Uterus (tissue), 2 donors: Measurements from ENCODE around the gene MREG.

Experiments
- POLR2A ChIP-seq, 2 donors: fragments of 450-650 bp; IDR thresholded peaks; one replicate each; pipeline ENCODE4 v1.6.1; 2016; ENCODE audit warnings: antibody characterized with exemption in 2 of 2, mild to moderate bottlenecking in 1 of 2, moderate library complexity in 1 of 2
- TF ChIP-seq, protein P1 (sequence below), 4 experiments: fragments of 200-600 bp in 2 of 4; fragments of 450-650 bp in 2 of 4; sonication (generic) in 2 of 4; IDR thresholded peaks; one replicate each; pipeline ENCODE4 v1.5.1; 2016 to 2019; ENCODE audit warnings: antibody characterized with exemption in 4 of 4, mild to moderate bottlenecking in 2 of 4, moderate library complexity in 1 of 4

DNA sequence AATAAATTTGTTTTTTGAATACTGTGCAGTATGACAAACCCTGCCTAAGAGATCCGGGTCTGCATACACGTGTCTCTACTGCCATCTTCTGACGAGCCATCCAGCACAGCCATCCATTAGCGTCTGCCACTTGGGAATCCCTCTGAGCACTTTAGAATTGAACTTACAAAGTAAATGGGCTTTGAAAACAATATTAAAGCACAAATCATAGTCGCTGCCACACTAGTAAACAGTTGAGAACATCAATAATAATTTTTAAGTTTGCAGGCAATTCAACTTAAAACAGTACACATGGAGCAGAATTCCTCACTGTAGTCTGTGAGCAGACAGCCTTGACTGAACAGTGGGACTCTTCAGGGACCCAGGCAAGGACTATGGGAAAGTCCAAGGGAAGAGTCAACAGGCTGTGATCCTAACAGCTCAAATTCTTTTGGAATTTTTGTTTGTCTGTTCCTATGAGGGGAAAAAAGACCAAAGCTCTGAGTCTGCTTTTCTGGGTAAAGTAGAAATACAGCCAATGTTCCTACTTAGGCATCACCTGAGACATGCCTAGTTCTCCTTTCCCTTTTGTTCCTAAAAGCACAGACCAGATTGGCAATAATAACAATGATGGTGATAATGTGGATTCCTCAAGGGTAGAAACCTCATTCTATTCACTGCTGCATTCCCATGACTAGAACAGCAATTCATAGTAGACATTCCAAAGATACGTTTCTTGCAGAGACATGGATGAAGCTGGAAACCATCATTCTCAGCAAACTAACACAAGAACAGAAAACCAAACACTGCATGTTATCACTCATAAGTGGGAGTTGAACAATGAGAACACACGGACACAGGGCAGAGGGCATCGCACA is 92.9 kb downstream of the MREG start:
- TF ChIP-seq, protein P1, sequence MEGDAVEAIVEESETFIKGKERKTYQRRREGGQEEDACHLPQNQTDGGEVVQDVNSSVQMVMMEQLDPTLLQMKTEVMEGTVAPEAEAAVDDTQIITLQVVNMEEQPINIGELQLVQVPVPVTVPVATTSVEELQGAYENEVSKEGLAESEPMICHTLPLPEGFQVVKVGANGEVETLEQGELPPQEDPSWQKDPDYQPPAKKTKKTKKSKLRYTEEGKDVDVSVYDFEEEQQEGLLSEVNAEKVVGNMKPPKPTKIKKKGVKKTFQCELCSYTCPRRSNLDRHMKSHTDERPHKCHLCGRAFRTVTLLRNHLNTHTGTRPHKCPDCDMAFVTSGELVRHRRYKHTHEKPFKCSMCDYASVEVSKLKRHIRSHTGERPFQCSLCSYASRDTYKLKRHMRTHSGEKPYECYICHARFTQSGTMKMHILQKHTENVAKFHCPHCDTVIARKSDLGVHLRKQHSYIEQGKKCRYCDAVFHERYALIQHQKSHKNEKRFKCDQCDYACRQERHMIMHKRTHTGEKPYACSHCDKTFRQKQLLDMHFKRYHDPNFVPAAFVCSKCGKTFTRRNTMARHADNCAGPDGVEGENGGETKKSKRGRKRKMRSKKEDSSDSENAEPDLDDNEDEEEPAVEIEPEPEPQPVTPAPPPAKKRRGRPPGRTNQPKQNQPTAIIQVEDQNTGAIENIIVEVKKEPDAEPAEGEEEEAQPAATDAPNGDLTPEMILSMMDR (IDR thresholded peaks at IDR 0.05) = peak; percentile 79 to 85 (median 84)
- TF ChIP-seq POLR2A (IDR thresholded peaks at IDR 0.05) = no peak
